Gastrocnemius medialis (tissue), 4 donors: ENCODE measurements around the gene JAKMIP1.

ENCODE experiments used
- CTCF ChIP-seq, 5 experiments: fragments of 450-650 bp in 3 of 5; fragments of 200-600 bp in 2 of 5; sonication (generic) in 2 of 5; IDR thresholded peaks in 4 of 5; conservative IDR thresholded peaks in 1 of 5; 1 replicate in 4 of 5; 2 replicates in 1 of 5; pipeline ENCODE4 v1.5.1; 2016 to 2019; ENCODE audit warnings: antibody characterized with exemption in 5 of 5, mild to moderate bottlenecking in 3 of 5, moderate library complexity in 3 of 5
- POLR2A ChIP-seq, 2 donors: fragments of 450-650 bp; IDR thresholded peaks; one replicate each; pipeline ENCODE4 v1.6.1; 2017; ENCODE audit warnings: antibody characterized with exemption in 2 of 2, mild to moderate bottlenecking in 2 of 2, moderate library complexity in 2 of 2

DNA sequence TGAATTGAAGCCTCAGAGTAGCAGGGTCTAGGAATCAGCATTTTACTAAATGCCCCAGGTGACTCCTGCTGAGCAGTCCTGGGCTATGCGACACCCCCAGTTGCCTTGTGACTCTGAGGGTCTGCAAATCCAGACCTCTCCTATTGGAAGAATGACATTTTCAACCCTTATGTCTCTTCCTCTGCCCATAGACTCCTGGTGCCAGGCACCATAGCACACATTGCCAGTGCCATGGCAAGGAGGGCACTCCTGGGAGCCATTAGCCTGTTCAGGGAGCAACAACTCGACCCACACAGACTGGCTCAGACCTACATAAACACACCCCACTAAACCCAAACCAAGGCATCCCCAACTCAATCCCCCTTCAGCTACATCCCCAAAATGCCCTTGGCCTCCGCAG, 3.7 kb upstream of the JAKMIP1 start:
- TF ChIP-seq POLR2A (IDR thresholded peaks at IDR 0.05) (no peak), CTCF (IDR thresholded peaks at IDR 0.05 in 4 of 5, conservative IDR thresholded peaks at IDR 0.05 in 1 of 5) (no peak)
